ENCODE data around the gene RTP2. TPM values are rescaled to one million over a fixed set of nuclear protein-coding genes. Genes with fewer than 3 reads are reported as not detected.
A peak's percentile ranks its signal among the peaks of the same experiment; 100 is the strongest.

Gene RTP2
- total and polyA plus RNA-seq, 2 experiments from 2014 or later, result not detected

DNA sequence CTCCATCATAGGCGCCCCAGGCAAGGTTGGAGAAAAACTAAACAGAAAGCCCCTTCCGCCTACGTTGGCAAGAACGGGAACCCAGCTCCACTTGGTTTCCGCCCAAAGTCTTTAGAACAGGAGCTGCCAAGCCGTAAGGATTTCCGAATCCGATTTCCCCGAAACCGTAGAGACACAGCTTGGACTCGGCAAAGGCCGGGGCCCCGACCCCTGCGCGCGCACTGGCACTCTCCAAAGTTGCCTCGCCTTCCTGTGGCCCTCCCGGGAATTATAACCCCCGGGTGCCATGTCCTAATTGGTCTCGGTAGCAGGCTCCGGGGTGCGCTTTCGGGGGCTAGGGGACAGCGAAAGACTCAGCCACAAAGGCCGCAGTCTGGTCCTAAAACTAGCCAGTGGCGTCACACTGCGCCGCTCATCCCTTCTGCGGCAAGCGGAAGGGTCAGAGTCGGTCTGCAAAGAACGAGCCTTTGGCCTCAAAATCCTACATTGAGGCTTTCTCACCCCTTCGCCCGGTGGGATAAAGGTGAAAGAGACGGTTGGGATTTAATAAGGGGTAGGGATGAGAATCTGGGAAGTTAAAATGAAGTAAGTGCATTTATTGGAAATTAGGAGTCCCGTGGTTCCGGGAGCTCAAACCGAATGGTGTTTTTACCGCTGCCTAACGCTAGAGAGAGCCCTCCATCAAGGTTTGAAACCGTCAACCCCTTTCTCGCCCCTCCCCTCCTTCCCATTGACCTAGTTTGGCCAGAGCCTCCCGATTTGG lies 36.2 kb upstream of the RTP2 start:
- peaks cover 29% of the 10 kb centered on the region for H3K4me1 ChIP-seq (ENCODE audit: insufficient read depth)
- WGBS (ENCODE audit: low lambda C conversion rate, missing lambda C conversion rate), result 4% methylated on average over 43 of the region's 43 CpGs
- peak; percentile 93 for DNase-seq (ENCODE audit: low spot score)
- peak overlapping the region; percentile 34 for H2AFZ ChIP-seq
- peak overlapping the region; percentile 61 for H3K4me3 ChIP-seq
- H3K9me3 ChIP-seq (ENCODE audit: low read depth), result no peaks in the 10 kb centered on the region
- TF ChIP-seq, protein P1, sequence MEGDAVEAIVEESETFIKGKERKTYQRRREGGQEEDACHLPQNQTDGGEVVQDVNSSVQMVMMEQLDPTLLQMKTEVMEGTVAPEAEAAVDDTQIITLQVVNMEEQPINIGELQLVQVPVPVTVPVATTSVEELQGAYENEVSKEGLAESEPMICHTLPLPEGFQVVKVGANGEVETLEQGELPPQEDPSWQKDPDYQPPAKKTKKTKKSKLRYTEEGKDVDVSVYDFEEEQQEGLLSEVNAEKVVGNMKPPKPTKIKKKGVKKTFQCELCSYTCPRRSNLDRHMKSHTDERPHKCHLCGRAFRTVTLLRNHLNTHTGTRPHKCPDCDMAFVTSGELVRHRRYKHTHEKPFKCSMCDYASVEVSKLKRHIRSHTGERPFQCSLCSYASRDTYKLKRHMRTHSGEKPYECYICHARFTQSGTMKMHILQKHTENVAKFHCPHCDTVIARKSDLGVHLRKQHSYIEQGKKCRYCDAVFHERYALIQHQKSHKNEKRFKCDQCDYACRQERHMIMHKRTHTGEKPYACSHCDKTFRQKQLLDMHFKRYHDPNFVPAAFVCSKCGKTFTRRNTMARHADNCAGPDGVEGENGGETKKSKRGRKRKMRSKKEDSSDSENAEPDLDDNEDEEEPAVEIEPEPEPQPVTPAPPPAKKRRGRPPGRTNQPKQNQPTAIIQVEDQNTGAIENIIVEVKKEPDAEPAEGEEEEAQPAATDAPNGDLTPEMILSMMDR (IDR thresholded peaks at IDR 0.05; ENCODE audit: poor library complexity), result peak; percentile 79
- TF ChIP-seq EZH2 (IDR thresholded peaks at IDR 0.05; ENCODE audit: borderline replicate concordance), result no peak
- peak overlapping the region; percentile 94 for H3K4me2 ChIP-seq
- H3K36me3 ChIP-seq (replicated peaks; ENCODE audit: insufficient read depth, low read depth), result no peaks in the 10 kb centered on the region
- H3K27me3 ChIP-seq, result no peaks in the 10 kb centered on the region
- H3K27ac ChIP-seq, result peak overlapping the region; percentile 93
- no peaks in the 10 kb centered on the region for H3K9me2 ChIP-seq (replicated peaks; ENCODE audit: insufficient read depth)
- H3K79me2 ChIP-seq, result peaks cover 85% of the 10 kb centered on the region
- peaks cover 70% of the 10 kb centered on the region for H4K20me1 ChIP-seq (ENCODE audit: insufficient read depth, poor library complexity, severe bottlenecking)

DNA sequence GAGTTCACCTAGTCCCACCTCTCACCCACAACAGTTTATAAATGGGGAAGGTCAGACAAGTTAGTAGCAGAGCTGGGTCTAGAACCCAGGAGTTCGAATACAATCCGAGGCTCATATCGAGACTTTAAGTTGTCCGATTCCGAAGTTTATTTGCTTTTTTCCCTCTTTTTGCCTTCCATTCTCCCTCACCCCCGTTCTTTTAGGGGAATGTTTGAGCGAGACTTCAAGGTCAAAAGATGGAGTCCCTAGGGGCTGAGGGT lies 35.6 kb upstream of the RTP2 start:
- Histone ChIP-seq H3K27ac (peak overlapping the region; percentile 93), H3K4me2 (peak overlapping the region; percentile 94), H3K9me3 (ENCODE audit: low read depth) (no peaks in the 10 kb centered on the region), H3K27me3 (no peaks in the 10 kb centered on the region), H4K20me1 (ENCODE audit: insufficient read depth, poor library complexity, severe bottlenecking) (peaks cover 69% of the 10 kb centered on the region), H3K9me2 (replicated peaks; ENCODE audit: insufficient read depth) (no peaks in the 10 kb centered on the region), H3K79me2 (peaks cover 85% of the 10 kb centered on the region), H2AFZ (peak overlapping the region; percentile 34), H3K4me1 (ENCODE audit: insufficient read depth) (peaks cover 29% of the 10 kb centered on the region), H3K36me3 (replicated peaks; ENCODE audit: insufficient read depth, low read depth) (no peaks in the 10 kb centered on the region), H3K4me3 (peak overlapping the region; percentile 61)
- 5% methylated on average over 7 of the region's 7 CpGs for WGBS (ENCODE audit: low lambda C conversion rate, missing lambda C conversion rate)
- TF ChIP-seq EZH2phosphoT487 (IDR thresholded peaks at IDR 0.05; ENCODE audit: low read depth, severe bottlenecking, unreplicated experiment) (no peak), EZH2 (IDR thresholded peaks at IDR 0.05; ENCODE audit: borderline replicate concordance) (no peak)
- TF ChIP-seq, protein P1 (IDR thresholded peaks at IDR 0.05; ENCODE audit: poor library complexity), result no peak
- DNase-seq (ENCODE audit: low spot score), result no peak

DNA sequence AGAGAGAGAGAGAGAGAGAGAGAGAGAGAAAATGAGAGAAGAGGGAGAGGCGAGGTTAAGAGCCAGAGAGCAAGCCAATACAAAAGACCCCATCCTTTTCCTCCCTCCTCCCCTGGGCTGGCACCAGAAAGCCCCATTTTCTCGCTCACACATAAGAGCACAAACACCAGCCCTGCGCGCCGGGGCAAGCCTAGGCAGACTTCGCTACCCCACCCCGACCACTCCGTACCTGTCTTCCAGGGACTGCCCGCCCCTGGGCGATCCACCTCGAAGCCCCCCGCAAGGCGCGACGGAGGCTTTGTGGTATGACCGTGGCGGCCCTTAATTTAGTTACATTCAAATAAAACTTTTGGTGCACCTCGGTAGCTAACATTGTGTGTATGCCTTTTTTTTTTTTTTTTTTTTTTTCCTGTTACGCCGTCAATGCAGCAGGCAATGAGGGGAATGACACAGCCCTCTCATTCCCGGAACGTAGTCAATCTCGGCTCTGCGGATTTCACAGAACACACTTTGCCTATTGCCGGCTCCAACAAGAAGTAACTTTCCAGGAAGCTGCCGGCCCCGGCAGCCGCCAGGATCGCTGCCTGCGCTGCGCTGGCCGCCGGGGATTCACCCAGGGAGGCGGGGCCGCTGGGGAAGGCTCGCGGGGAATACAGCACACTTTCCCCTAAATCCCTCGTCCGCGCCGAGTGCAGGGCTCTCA lies 35.2 kb upstream of the RTP2 start:
- Histone ChIP-seq H3K4me2 (peak overlapping the region; percentile 94), H3K9me2 (replicated peaks; ENCODE audit: insufficient read depth) (no peaks in the 10 kb centered on the region), H2AFZ (peak overlapping the region; percentile 34), H3K4me3 (peak overlapping the region; percentile 61), H3K27me3 (no peaks in the 10 kb centered on the region), H3K27ac (peak overlapping the region; percentile 93), H4K20me1 (ENCODE audit: insufficient read depth, poor library complexity, severe bottlenecking) (peaks cover 64% of the 10 kb centered on the region), H3K36me3 (replicated peaks; ENCODE audit: insufficient read depth, low read depth) (peaks cover under 1% of the 10 kb centered on the region), H3K9me3 (ENCODE audit: low read depth) (no peaks in the 10 kb centered on the region), H3K79me2 (peaks cover 82% of the 10 kb centered on the region), H3K4me1 (ENCODE audit: insufficient read depth) (peaks cover 29% of the 10 kb centered on the region)
- no peak for TF ChIP-seq EZH2phosphoT487 (IDR thresholded peaks at IDR 0.05; ENCODE audit: low read depth, severe bottlenecking, unreplicated experiment)
- TF ChIP-seq, protein P1 (IDR thresholded peaks at IDR 0.05; ENCODE audit: poor library complexity), result no peak
- TF ChIP-seq EZH2 (IDR thresholded peaks at IDR 0.05; ENCODE audit: borderline replicate concordance), result no peak
- WGBS (ENCODE audit: low lambda C conversion rate, missing lambda C conversion rate), result 4% methylated on average over 40 of the region's 41 CpGs
- DNase-seq (ENCODE audit: low spot score), result peak; percentile 85

All from hepatocyte (in vitro differentiated cells).